Coronary artery (tissue), 2 donors: ENCODE data around the gene TTC8.
"Not testable (repeated sequence)": the region's sequence is repeated elsewhere in the genome, so short reads cannot be mapped to it uniquely, and the experiment has no call there.

Experiments
- DNase-seq: peaks from one replicate; pipeline ENCODE4 v3.0.0-alpha.2; 2017; ENCODE audit warnings: low spot score
- H3K27ac ChIP-seq, 2 donors: fragments of 200-600 bp; sonication (generic); one replicate each; pipeline ENCODE4 v1.5.1; 2016 to 2019
- H3K4me3 ChIP-seq: fragments of 200-600 bp; sonication (generic); 2 replicates; pipeline ENCODE4 v1.5.1; 2016; ENCODE audit warnings: mild to moderate bottlenecking, moderate library complexity
- TF ChIP-seq, protein P1 (sequence below): fragments of 200-600 bp; sonication (generic); IDR thresholded peaks from one replicate; pipeline ENCODE4 v1.5.1; 2019; ENCODE audit warnings: antibody characterized with exemption

Gene TTC8

DNA sequence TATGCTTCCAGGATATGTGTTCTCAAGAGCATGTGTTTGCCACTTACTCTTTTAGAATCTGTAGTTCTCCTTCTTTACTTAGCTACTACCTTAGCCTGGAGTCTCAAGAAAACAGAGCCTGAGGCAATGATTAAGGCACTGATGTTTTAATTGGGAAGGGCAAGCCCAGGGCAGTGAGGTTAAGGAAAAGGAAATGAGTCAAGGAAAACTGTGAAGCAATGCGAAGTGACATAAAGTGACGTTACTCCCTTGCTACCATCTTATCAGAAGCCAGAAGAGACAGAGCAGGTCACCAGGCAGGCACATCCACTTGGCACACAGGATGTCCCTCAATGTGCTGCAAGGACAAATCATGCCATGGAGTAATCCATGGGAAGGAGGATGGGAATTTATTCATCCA is 20.4 kb upstream of the TTC8 start:
- H3K27ac ChIP-seq = no peak overlapping the region
- DNase-seq = no peak
- TF ChIP-seq, protein P1, sequence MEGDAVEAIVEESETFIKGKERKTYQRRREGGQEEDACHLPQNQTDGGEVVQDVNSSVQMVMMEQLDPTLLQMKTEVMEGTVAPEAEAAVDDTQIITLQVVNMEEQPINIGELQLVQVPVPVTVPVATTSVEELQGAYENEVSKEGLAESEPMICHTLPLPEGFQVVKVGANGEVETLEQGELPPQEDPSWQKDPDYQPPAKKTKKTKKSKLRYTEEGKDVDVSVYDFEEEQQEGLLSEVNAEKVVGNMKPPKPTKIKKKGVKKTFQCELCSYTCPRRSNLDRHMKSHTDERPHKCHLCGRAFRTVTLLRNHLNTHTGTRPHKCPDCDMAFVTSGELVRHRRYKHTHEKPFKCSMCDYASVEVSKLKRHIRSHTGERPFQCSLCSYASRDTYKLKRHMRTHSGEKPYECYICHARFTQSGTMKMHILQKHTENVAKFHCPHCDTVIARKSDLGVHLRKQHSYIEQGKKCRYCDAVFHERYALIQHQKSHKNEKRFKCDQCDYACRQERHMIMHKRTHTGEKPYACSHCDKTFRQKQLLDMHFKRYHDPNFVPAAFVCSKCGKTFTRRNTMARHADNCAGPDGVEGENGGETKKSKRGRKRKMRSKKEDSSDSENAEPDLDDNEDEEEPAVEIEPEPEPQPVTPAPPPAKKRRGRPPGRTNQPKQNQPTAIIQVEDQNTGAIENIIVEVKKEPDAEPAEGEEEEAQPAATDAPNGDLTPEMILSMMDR = no peak

DNA sequence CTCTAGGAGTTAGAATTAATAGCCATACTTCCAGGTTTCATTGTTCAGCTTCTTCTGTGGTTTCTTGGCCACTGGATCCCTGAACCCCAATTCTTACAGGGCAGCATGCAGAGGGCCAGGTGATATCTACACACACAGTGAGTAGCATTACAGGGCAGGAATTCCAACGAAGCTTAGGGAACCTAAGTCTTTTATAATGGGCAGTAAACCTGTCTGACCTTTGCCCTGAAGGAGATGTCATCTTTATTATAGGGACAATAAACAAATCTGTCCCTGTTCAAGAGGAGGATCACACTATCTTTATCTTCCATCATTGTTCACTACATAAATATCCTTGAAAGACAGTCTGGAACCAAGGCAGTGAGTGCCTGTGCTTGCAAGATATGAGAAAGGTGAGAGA is 20.0 kb upstream of the TTC8 start:
- Histone ChIP-seq H3K4me3 (no peak overlapping the region), H3K27ac (no peak overlapping the region)
- TF ChIP-seq, protein P1 = no peak
- no peak for DNase-seq

More for the DNA sequence above, 20.4 kb upstream of the TTC8 start:
- H3K4me3 ChIP-seq = no peak overlapping the region

DNA sequence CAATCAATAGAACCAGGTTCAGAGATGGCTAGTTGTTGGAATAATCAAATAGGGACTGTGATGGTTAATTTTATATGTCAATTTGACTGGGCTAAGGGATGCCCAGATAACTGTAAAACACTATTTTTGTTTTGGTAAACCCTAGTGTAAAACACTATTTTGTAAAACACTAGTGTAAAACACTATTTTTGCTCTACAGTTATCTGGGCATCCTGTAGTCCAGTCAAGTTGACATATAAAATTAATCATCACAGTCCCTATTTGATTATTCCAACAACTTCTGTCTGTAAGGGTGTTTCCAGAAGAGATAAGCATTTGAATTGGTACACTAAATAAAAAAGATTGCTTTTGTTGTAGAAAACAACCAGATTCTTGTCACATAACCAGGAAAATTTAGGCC is 16.1 kb upstream of the TTC8 start:
- no peak overlapping the region for H3K4me3 ChIP-seq
- DNase-seq = no peak
- TF ChIP-seq, protein P1 = no peak
- H3K27ac ChIP-seq = no peak overlapping the region

DNA sequence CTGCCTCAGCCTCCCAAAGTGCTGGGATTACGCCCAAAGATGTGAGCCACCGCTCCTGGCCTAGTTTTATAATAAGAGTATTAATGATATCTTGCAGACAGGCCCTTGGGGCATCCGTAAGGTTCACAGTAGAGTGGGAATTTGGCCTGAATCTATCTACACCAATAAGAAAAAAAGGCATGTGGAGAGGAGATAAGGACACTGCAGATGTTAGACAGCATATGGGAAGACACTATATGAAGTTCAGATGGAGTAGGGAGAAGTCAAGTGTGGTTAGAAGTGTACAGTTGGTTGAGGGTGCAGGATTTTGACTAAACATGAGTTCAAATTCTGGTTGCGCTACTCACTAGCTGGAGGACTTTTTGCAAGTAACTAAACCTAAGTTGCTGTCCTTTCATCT is 8.5 kb upstream of the TTC8 start:
- H3K4me3 ChIP-seq = no peak overlapping the region
- TF ChIP-seq, protein P1 = no peak
- no peak overlapping the region for H3K27ac ChIP-seq
- no peak for DNase-seq

DNA sequence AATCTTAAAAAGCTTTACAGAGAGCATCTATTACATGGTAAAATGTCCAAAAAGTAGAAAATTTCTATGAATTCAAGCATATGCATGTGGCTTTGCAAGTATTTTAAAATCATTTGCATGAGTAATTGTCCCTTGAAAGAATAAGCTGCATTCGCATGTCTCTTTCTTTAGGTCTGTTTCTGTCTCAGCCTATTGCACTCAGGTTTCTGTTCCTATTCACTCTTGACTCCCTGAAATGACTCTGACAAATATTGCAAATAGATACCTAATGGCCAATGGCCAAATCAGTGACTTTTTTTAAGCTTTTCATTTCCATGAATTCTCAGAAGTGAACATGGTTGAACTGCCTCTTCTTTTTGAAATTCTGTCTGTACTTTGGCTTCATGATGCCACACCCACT is 6.4 kb upstream of the TTC8 start:
- H3K27ac ChIP-seq = no peak overlapping the region
- TF ChIP-seq, protein P1 = no peak
- DNase-seq = no peak
- no peak overlapping the region for H3K4me3 ChIP-seq

DNA sequence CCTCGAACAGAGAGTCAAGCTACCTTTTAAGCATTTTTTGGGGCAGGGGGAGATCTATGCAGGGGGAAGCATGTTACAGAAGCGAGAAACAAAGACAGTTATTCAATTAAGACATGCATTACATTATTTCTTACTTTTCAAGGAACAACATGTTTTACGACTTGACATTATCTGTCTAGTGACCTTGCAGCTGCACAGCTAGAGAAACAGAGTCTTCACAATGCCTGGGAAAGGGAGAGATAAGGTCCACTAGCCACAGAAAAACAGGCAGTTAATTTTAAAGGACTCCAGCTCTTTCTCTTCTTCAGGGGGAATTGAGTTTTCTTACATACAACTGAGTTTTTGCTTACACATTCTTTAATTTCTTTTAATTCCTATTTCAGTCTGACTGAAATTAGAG is 4.8 kb upstream of the TTC8 start:
- not testable (repeated sequence) for DNase-seq, H3K4me3 ChIP-seq, H3K27ac ChIP-seq

DNA sequence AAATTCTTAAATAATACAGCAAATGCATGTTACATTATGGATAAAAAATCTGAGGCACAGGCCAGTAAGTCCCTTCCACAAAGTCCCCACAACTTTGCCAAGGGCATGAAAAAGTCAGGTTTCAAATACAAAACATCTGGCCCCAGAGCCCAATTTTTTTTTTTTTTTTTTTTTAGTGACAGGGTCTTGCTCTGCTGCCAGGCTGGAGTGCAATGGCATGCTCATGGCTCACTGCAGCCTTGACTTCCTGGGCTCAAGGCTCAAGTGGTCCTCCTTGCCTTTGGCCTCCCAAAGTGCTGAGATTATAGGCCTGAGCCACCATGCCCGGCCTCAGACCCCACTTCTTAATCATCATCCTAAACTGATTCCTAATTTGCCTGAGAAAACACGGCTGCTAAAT is 3.1 kb upstream of the TTC8 start:
- no peak for DNase-seq
- TF ChIP-seq, protein P1 = no peak
- H3K27ac ChIP-seq = no peak overlapping the region
- no peak overlapping the region for H3K4me3 ChIP-seq

DNA sequence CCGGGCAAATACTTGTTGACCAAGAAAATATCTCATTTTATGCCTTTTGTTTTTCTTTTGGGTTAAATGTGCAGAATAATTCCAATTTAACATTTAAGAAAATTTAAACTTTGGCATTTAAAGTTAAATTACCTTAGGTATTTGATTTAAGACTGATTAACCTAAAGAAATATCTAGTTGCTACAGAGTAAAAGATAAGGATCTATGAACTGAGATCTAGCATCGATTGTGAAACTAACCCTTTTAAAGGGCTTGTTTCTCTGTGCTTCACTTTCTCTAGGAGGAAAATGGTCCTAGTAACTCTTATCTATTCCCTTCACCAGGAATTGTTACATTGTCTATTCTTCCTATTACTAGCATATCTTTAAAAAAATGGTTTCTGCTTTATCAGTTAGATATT is 2.6 kb upstream of the TTC8 start:
- TF ChIP-seq, protein P1 = no peak
- no peak overlapping the region for H3K4me3 ChIP-seq
- DNase-seq = no peak
- no peak overlapping the region for H3K27ac ChIP-seq
